A549 (cell line): ENCODE data around the gene RSPH6A. TPM values are rescaled to one million over a fixed set of nuclear protein-coding genes. Genes with fewer than 3 reads are reported as not detected.

Experiments
- ATAC-seq, 2 experiments: fragments of 200-7000 bp in 1 of 2; fragments of >200 bp in 1 of 2; cut with Nextera tagmentation in 1 of 2; cut with Tn5 transposase in 1 of 2; 3 replicates each; pipeline versions ENCODE4 v1.8.0 to v1.9.1; 2018 to 2020; ENCODE audit warnings: mild to moderate bottlenecking in 1 of 2, moderate library complexity in 1 of 2
- CTCF ChIA-PET: fragments of 300-600 bp; sonication (Branson Sonifier 250); formaldehyde crosslinking; extraction: SDS; loops from one replicate; lab custom pipeline; 2021; ENCODE audit warnings: antibody characterized with exemption, inconsistent platforms; lab: Yijun Ruan, JAX
- POLR2A ChIA-PET: fragments of 350-600 bp; formaldehyde crosslinking; extraction: SDS; loops from one replicate; lab custom pipeline; 2021; ENCODE audit warnings: antibody characterized with exemption, inconsistent platforms; lab: Yijun Ruan, JAX
- DNase-seq, 2 experiments: peaks; one replicate each; pipeline versions ENCODE4 v3.0.0 to v3.0.0-alpha.2; 2011 to 2016; ENCODE audit warnings: low read depth in 1 of 2, low spot score in 1 of 2
- FAIRE-seq: peaks from 2 replicates; lab custom pipeline; 2011; peaks lifted over from hg19 to GRCh38; lab: Jason Lieb, UNC
- H3K27ac ChIP-seq, 2 experiments: fragments of >200 bp; sonication (Bioruptor Twin); formaldehyde crosslinking; 3 replicates each; pipeline ENCODE4 v1.5.1; 2016 to 2017
- H3K4me1 ChIP-seq: fragments of >200 bp; sonication (Bioruptor Twin); formaldehyde crosslinking; 3 replicates; pipeline ENCODE4 v1.6.1; 2016
- H3K4me2 ChIP-seq: fragments of >200 bp; sonication (Bioruptor Twin); formaldehyde crosslinking; 3 replicates; pipeline ENCODE4 v1.6.1; 2016
- H3K4me3 ChIP-seq: fragments of >200 bp; sonication (Bioruptor Twin); formaldehyde crosslinking; 3 replicates; pipeline ENCODE4 v1.5.1; 2016
- H3K9me3 ChIP-seq: fragments of >200 bp; sonication (Bioruptor Twin); formaldehyde crosslinking; 3 replicates; pipeline ENCODE4 v1.6.1; 2016
- CHD2 ChIP-seq: fragments of 150-350 bp; IDR thresholded peaks from 2 replicates; pipeline ENCODE4 v1.6.1; 2014; ENCODE audit warnings: low read length; ENCODE audit not compliant: partially characterized antibody
- CHD4 ChIP-seq: fragments of 200-600 bp; sonication (generic); IDR thresholded peaks from 2 replicates; pipeline ENCODE4 v1.6.1; 2016; ENCODE audit warnings: antibody characterized with exemption, mild to moderate bottlenecking, borderline replicate concordance
- EP300 ChIP-seq, 2 experiments: fragments of >200 bp; sonication (Bioruptor Twin); formaldehyde crosslinking; IDR thresholded peaks; 2 replicates in 1 of 2; 3 replicates in 1 of 2; pipeline ENCODE4 v1.6.1; 2016 to 2017
- ESRRA ChIP-seq: fragments of 150-350 bp; IDR thresholded peaks from 2 replicates; pipeline ENCODE4 v1.6.1; 2014; ENCODE audit warnings: mild to moderate bottlenecking, low read length, borderline replicate concordance
- HDAC2 ChIP-seq: fragments of 200-600 bp; sonication (generic); IDR thresholded peaks from 2 replicates; pipeline ENCODE4 v1.6.1; 2016
- JUNB ChIP-seq: fragments of >200 bp; sonication (Bioruptor Twin); formaldehyde crosslinking; IDR thresholded peaks from 2 replicates; pipeline ENCODE4 v1.6.1; 2016
- KDM1A ChIP-seq: fragments of 200-600 bp; sonication (generic); IDR thresholded peaks from 2 replicates; pipeline ENCODE4 v1.6.1; 2016; ENCODE audit warnings: low read depth, mild to moderate bottlenecking
- MAZ ChIP-seq: fragments of 150-350 bp; IDR thresholded peaks from 2 replicates; pipeline ENCODE4 v1.6.1; 2014; ENCODE audit warnings: antibody characterized with exemption, low read depth, low read length, borderline replicate concordance
- MYC ChIP-seq: IDR thresholded peaks from 2 replicates; pipeline ENCODE4 v1.6.1; 2012; ENCODE audit warnings: mild to moderate bottlenecking, inconsistent platforms, low read length, improper control_type of control experiment, borderline replicate concordance
- PHF8 ChIP-seq: fragments of 200-600 bp; sonication (generic); IDR thresholded peaks from 2 replicates; pipeline ENCODE4 v1.6.1; 2016; ENCODE audit warnings: low read depth, mild to moderate bottlenecking, antibody characterized with exemption, moderate library complexity, borderline replicate concordance
- RARB ChIP-seq: fragments of 250-450 bp; sonication (Bioruptor Pico); IDR thresholded peaks from 2 replicates; pipeline ENCODE4 v1.8.0; 2021; ENCODE audit warnings: mild to moderate bottlenecking, moderate library complexity
- RFX5 ChIP-seq: fragments of 450-650 bp; IDR thresholded peaks from 2 replicates; pipeline ENCODE4 v1.7.1; 2014; ENCODE audit warnings: antibody characterized with exemption, mild to moderate bottlenecking, moderate library complexity
- TFCP2L1 ChIP-seq: fragments of 250-450 bp; sonication (Bioruptor Pico); IDR thresholded peaks from 2 replicates; pipeline ENCODE4 v1.5.0; 2021; ENCODE audit warnings: mild to moderate bottlenecking
- ZFP36 ChIP-seq: fragments of 450-650 bp; IDR thresholded peaks from 2 replicates; pipeline ENCODE4 v1.6.1; 2014; ENCODE audit warnings: borderline replicate concordance; ENCODE audit not compliant: partially characterized antibody
- WGBS: methylation state at CpG from one replicate; pipeline ENCODE4 v1.1.6; 2017; ENCODE audit errors: missing lambda C conversion rate; 5-methylcytosine and 5-hydroxymethylcytosine counted together
- polyA plus RNA-seq, 4 experiments: library from polyadenylated mRNA; depleted of rRNA in 3 of 4; stranded (reverse); fragments of >200 nt; fragmentation: RNase III in 1 of 4; extraction: RNeasy Plus Mini Kit Qiagen cat#74134 plus additional on column Dnase treatment in 1 of 4; gene quantifications; 2 replicates in 3 of 4; 3 replicates in 1 of 4; pipeline ENCODE4 v1.2.3, GENCODE V29; 2011 to 2017
- TF ChIP-seq, protein P1 (sequence below): fragments of 250-450 bp; sonication (Bioruptor Pico); IDR thresholded peaks from 2 replicates; pipeline ENCODE4 v1.5.0; 2021; ENCODE audit warnings: mild to moderate bottlenecking, moderate library complexity, borderline replicate concordance
- TF ChIP-seq, protein P2 (sequence below): IDR thresholded peaks from 2 replicates; pipeline ENCODE4 v1.6.1; 2012
- TF ChIP-seq, protein P3 (sequence below): fragments of 150-350 bp; IDR thresholded peaks from 2 replicates; pipeline ENCODE4 v1.6.1; 2014; ENCODE audit warnings: low read depth, mild to moderate bottlenecking, low read length
- TF ChIP-seq, protein P4 (sequence below): fragments of >200 bp; sonication (Bioruptor Twin); formaldehyde crosslinking; IDR thresholded peaks from 3 replicates; pipeline ENCODE4 v1.5.1; 2016
- TF ChIP-seq, protein P5 (sequence below): fragments of 250-450 bp; sonication (Bioruptor Pico); IDR thresholded peaks from 2 replicates; pipeline ENCODE4 v1.5.0; 2020; ENCODE audit warnings: low read depth, mild to moderate bottlenecking, moderate library complexity

RSPH6A gene
- polyA plus RNA-seq, 2 of the 4 experiments (the other 2 are of a cell fraction): not detected

DNA sequence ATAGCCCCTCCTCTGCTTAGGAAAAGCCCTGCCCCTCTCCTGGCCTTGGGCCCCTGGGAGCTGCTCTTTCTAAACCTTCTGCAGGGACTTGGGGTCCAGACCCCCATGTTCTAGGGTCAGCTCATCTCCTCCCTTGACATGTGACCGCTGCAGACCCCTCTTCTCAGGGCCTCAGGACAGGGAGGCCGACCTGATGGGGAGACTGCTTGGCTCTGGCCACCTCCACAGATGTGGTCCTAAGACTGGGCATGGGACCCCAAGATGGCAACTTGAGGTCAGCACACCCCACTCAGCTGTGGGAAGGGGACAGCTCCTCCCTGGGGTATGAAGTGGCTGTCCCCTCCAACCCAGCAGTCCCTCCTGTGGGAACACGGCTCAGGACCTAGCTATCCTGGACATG, 42.2 kb downstream of the RSPH6A start:
- ChIA-PET CTCF (interaction anchor here (0.6 to 74.3 kb wide), 7 partner anchors 10 to 92 kb away, joined by 3 to 2204 read pairs (median 4); partner anchors contain the start of genes DMPK, DMWD, FOXA3 and QPCTL), POLR2A (interaction anchor here (0.6 to 1.0 kb wide), 2 partner anchors 20 to 51 kb away, joined by 3 to 4 read pairs; partner anchors contain the start of gene DMWD)
- Histone ChIP-seq H3K4me3 (no peak overlapping the region), H3K27ac (no peak overlapping the region), H3K4me2 (no peak overlapping the region), H3K4me1 (peaks cover 5% of the 10 kb centered on the region), H3K9me3 (no peaks in the 10 kb centered on the region)
- FAIRE-seq (no peak), ATAC-seq (no peak), DNase-seq (no peak)
- 88% methylated on average over 3 of the region's 3 CpGs for WGBS
- TF ChIP-seq, protein P1, sequence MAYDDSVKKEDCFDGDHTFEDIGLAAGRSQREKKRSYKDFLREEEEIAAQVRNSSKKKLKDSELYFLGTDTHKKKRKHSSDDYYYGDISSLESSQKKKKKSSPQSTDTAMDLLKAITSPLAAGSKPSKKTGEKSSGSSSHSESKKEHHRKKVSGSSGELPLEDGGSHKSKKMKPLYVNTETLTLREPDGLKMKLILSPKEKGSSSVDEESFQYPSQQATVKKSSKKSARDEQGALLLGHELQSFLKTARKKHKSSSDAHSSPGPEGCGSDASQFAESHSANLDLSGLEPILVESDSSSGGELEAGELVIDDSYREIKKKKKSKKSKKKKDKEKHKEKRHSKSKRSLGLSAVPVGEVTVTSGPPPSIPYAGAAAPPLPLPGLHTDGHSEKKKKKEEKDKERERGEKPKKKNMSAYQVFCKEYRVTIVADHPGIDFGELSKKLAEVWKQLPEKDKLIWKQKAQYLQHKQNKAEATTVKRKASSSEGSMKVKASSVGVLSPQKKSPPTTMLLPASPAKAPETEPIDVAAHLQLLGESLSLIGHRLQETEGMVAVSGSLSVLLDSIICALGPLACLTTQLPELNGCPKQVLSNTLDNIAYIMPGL (CRISPR knock-in tag): no peak
- TF ChIP-seq PHF8: no peak
- no peak for TF ChIP-seq MAZ
- TF ChIP-seq RARB (CRISPR knock-in tag): no peak

DNA sequence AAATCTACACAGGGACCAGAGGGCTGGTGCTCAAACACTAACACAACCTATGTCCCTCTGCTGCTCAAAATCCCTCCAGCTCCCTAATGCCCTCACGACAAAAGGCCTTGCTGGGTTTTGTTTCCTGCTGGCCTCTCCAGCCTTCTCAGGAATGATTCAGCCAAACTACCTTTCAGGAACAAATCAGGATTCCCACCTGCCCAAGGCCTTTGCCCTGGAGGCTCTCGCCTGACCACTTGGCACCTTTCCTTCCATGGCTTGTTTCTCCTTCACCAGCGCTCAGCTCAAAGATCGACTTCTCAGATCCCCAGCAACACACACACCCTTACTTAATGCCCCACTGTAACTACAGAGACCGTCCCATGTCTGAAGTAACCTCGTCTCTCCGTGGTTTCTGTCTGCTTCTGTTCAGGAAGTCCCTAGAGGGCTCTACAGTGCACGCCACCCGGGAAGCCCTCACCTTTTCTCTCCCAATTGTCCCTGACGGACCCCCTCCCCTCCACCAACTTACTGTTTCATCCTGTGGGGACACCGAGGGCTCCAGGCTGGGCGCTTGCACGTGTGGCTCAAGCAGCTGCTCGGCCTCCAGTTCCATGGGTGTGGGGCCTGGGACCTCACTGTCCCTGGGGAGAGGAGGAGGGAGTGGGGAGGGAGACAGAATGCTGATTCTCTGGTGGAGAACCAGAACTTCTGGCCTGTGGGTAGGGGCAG, 42.8 kb downstream of the RSPH6A start:
- DNase-seq (no peak), FAIRE-seq (no peak), ATAC-seq (no peak)
- H3K9me3 ChIP-seq: no peaks in the 10 kb centered on the region
- peaks cover 5% of the 10 kb centered on the region for H3K4me1 ChIP-seq
- CTCF ChIA-PET: interaction anchor here (0.5 to 74.3 kb wide), 7 partner anchors 36 to 111 kb away, joined by 3 to 2204 read pairs (median 4); partner anchors contain the start of genes DMPK, DMWD, FOXA3 and QPCTL
- 89% methylated on average over 14 of the region's 14 CpGs for WGBS
- H3K4me3 ChIP-seq: no peak overlapping the region
- no peak overlapping the region for H3K27ac ChIP-seq
- TF ChIP-seq, protein P2, sequence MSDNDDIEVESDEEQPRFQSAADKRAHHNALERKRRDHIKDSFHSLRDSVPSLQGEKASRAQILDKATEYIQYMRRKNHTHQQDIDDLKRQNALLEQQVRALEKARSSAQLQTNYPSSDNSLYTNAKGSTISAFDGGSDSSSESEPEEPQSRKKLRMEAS: no peak
- no peak for TF ChIP-seq EP300 (IDR thresholded peaks at IDR 0.05)
- TF ChIP-seq HDAC2: no peak
- TF ChIP-seq, protein P3, sequence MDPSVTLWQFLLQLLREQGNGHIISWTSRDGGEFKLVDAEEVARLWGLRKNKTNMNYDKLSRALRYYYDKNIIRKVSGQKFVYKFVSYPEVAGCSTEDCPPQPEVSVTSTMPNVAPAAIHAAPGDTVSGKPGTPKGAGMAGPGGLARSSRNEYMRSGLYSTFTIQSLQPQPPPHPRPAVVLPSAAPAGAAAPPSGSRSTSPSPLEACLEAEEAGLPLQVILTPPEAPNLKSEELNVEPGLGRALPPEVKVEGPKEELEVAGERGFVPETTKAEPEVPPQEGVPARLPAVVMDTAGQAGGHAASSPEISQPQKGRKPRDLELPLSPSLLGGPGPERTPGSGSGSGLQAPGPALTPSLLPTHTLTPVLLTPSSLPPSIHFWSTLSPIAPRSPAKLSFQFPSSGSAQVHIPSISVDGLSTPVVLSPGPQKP: no peak
- no peak for TF ChIP-seq MYC
- no peak for TF ChIP-seq CHD4
- no peak for TF ChIP-seq RFX5
- no peak for TF ChIP-seq KDM1A
- TF ChIP-seq, protein P4, sequence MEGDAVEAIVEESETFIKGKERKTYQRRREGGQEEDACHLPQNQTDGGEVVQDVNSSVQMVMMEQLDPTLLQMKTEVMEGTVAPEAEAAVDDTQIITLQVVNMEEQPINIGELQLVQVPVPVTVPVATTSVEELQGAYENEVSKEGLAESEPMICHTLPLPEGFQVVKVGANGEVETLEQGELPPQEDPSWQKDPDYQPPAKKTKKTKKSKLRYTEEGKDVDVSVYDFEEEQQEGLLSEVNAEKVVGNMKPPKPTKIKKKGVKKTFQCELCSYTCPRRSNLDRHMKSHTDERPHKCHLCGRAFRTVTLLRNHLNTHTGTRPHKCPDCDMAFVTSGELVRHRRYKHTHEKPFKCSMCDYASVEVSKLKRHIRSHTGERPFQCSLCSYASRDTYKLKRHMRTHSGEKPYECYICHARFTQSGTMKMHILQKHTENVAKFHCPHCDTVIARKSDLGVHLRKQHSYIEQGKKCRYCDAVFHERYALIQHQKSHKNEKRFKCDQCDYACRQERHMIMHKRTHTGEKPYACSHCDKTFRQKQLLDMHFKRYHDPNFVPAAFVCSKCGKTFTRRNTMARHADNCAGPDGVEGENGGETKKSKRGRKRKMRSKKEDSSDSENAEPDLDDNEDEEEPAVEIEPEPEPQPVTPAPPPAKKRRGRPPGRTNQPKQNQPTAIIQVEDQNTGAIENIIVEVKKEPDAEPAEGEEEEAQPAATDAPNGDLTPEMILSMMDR: no peak
- TF ChIP-seq TFCP2L1 (CRISPR knock-in tag): no peak
- no peak for TF ChIP-seq MAZ
- TF ChIP-seq, protein P5, sequence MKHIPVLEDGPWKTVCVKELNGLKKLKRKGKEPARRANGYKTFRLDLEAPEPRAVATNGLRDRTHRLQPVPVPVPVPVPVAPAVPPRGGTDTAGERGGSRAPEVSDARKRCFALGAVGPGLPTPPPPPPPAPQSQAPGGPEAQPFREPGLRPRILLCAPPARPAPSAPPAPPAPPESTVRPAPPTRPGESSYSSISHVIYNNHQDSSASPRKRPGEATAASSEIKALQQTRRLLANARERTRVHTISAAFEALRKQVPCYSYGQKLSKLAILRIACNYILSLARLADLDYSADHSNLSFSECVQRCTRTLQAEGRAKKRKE (CRISPR knock-in tag): no peak
- no peak for TF ChIP-seq CHD2
- no peak for TF ChIP-seq JUNB
- no peak for TF ChIP-seq ZFP36
- no peak for TF ChIP-seq ESRRA
- no peak for TF ChIP-seq PHF8
- H3K4me2 ChIP-seq: no peak overlapping the region
- POLR2A ChIA-PET: interaction anchor here (0.6 to 1.1 kb wide), 3 partner anchors 10 to 50 kb away, joined by 3 to 4 read pairs (median 4); partner anchors contain the start of genes DMPK and DMWD
